Measurements from ENCODE around the gene ZNF580.

DNA sequence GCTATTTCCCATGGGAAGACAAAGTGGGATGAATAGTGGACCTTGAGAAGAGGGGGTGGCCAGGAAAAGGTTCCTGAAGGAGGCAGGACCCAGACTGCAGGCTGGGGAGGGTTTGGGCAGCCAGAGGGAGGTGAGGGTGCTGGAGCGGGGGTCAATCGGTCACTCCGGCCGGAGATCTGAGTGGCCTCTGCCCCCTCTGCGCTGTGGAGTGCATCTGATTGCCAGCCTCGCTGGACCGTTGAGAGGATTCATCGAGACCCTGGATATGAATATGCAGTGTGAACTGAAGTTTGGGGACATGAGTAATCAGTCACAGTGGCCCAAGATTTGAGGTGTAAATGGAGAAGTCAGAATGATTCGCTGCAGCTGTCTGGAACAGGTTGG is 5.5 kb upstream of the ZNF580 start:
- no peak for TF ChIP-seq POLR2A (IDR thresholded peaks at IDR 0.05)
- TF ChIP-seq, protein P1, sequence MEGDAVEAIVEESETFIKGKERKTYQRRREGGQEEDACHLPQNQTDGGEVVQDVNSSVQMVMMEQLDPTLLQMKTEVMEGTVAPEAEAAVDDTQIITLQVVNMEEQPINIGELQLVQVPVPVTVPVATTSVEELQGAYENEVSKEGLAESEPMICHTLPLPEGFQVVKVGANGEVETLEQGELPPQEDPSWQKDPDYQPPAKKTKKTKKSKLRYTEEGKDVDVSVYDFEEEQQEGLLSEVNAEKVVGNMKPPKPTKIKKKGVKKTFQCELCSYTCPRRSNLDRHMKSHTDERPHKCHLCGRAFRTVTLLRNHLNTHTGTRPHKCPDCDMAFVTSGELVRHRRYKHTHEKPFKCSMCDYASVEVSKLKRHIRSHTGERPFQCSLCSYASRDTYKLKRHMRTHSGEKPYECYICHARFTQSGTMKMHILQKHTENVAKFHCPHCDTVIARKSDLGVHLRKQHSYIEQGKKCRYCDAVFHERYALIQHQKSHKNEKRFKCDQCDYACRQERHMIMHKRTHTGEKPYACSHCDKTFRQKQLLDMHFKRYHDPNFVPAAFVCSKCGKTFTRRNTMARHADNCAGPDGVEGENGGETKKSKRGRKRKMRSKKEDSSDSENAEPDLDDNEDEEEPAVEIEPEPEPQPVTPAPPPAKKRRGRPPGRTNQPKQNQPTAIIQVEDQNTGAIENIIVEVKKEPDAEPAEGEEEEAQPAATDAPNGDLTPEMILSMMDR (IDR thresholded peaks at IDR 0.05) = no peak

Measured in uterus (tissue), 2 donors.